Right ventricle myocardium inferior (tissue), 1 donor: ENCODE measurements around the gene NCKAP1. TPM values are rescaled to one million over a fixed set of nuclear protein-coding genes. Genes with fewer than 3 reads are reported as not detected.

ENCODE experiments used
- ATAC-seq: fragments of 200-7000 bp; cut with Tn5 transposase; one replicate; pipeline ENCODE4 v1.9.1; 2020; ENCODE audit warnings: mild to moderate bottlenecking, moderate library complexity
- DNase-seq: peaks from one replicate; pipeline ENCODE4 v3.0.0; 2021; ENCODE audit errors: missing footprints
- intact Hi-C: fragments of 100-400 bp; cut with DNase I; formaldehyde crosslinking; loops from one replicate; pipeline ENCODE4 v1.11.0; 2022
- total RNA-seq: library from RNA; stranded (reverse); fragmentation: NEBNext Ultra II Directional; extraction: Animal tissue kit (Norgen Biotek cat#: 25700); gene quantifications from one replicate; pipeline ENCODE4 v1.2.1, GENCODE V29; 2021
- donor health status: DM: no; HTN: yes; CAD: no; lungs with severe emphysema.

NCKAP1 gene
- total RNA-seq, 1 donor from 2014 or later, result 135 TPM

GRCh38 chr2:182921234-182921633 lies 117.0 kb downstream of the NCKAP1 start:
- DNase-seq (no peak), ATAC-seq (no peak)
- intact Hi-C loops, result loop anchor here (10.0 kb wide), 1 partner anchor 54 kb away; no protein-coding TSS in a partner anchor

DNA sequence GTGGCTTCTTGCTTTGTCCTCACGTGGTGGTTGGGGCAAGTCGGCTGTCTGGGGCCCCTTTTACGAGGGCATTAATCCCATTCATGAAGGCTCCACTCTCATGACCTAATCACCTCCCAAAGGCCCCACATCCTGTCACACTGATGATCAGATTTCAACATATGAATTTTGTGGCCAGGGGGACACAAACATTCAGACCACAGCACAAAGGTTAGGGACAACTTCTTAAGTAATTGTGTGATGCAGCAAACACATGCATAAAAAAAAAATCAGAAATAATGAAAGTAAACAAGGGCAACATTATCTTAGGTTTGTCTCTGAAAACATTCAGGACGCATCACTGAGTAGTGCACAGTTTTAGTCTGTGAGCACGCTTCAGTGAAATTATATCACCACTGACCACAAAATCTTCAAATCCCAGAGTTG lies 117.6 kb downstream of the NCKAP1 start:
- intact Hi-C loops, result loop anchor here (10.0 kb wide), 1 partner anchor 54 kb away; no protein-coding TSS in a partner anchor
- no peak for ATAC-seq

GRCh38 chr2:182920089-182920488 lies 118.2 kb downstream of the NCKAP1 start:
- intact Hi-C loops, result loop anchor here (10.0 kb wide), 1 partner anchor 55 kb away; no protein-coding TSS in a partner anchor
- DNase-seq, result no peak
- ATAC-seq, result no peak

More for the DNA sequence above, 117.6 kb downstream of the NCKAP1 start:
- DNase-seq, result no peak

DNA sequence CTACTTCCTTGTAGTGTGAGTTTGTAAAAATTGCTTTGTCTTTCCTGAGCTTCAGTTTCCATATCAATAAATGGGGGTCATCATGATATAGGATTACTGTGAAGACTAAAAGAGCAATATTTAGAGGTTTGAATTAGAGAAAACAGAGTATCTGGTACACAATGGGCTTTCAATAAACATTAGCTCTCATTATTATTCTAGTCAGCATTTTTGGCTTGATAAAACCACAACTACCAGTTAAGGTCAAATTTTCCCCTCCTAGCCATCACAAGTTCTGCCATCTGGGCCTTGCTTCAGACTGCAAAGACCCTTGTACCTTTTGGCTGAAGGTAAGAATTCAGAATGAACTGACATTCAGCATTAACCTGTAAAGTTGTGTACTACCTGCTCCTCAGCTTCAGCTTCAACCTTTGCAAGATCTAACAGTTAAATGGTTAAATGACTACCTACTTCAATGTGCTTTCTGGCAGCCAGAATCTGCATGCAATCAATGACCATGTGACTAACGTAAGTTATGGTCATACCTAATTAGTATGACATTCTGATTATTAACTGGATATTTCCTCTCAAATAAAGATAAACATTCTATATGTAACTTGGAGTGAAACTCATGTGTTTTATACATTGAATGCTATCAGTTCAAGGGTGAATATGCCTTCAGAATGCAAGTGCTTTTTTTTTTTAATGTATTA lies 119.2 kb downstream of the NCKAP1 start:
- intact Hi-C loops, result no loop called here
- no peak for ATAC-seq
- DNase-seq, result no peak

GRCh38 chr2:182917924-182918323 lies 120.3 kb downstream of the NCKAP1 start:
- ATAC-seq (no peak), DNase-seq (no peak)
- intact Hi-C loops, result no loop called here

DNA sequence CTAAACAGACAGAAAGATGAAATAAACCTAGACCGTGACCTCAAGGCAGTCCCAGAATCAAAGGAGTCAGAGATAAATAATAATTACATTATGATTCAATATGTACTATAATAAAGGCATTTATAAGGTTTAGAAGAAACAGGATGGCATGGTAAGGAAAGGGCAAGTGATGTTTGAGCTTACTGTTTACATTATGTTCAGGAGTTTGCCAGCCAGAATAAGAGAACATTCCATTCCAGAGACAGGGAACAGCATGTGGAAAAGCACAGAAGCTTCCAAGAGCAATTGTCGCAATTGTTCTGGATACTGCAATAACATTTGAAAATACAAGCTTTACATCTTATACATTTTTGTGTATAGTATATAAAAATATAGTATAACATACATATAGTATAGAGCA lies 121.8 kb downstream of the NCKAP1 start:
- no peak for DNase-seq
- intact Hi-C loops, result no loop called here
- no peak for ATAC-seq

DNA sequence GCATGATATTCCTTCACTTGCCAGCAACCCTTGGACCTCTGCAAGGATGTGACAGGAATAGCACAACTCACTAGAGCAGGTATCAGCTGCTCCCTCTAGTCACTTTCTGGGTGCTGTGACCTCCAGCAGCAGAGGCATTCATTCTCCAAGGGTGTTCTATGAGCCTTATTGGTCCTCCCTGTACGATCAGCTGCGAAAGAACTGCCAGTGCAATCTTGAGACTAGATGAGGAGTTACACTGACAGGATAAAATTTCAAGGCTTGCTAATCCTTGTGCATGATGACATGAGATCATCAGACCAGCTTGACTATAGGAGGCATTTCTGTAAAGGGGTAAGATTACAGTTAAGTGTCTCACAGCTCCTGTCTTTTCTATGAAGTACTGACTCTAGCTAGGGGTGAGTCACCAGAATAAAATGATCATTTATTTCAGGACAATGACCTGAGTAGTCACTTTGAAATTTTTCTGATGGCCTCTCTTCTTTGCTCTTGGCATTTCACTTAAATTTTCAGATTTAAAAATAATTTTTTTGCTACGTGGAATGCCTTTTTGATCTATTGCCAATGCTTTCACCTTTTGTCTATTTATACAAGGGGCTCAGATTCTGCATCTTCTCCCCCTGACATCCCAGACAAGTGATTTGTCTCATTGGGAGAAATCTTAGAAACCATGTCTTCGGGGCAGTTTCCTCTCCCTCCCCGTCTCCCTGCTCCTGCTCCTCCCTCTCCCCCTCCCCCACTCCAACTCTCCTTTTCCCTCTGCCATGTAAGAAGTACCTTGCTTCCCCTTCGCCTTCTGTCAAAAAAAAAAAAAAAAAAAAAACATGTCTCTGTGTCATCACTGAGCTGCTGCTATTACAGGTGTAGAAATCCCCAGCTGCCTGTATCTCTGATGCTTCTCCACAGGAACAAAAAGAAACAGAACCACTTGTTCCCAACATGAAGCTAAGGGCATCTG lies 122.6 kb downstream of the NCKAP1 start:
- no peak for DNase-seq
- intact Hi-C loops, result no loop called here
- ATAC-seq, result peak; percentile 34

GRCh38 chr2:182914852-182915251 lies 123.4 kb downstream of the NCKAP1 start:
- ATAC-seq (no peak), DNase-seq (no peak)
- intact Hi-C loops, result no loop called here

- DNase-seq (no peak), ATAC-seq (no peak)
- intact Hi-C loops, result no loop called here
Observed at GRCh38 chr2:182913064-182913463, 125.2 kb downstream of the NCKAP1 start.

DNA sequence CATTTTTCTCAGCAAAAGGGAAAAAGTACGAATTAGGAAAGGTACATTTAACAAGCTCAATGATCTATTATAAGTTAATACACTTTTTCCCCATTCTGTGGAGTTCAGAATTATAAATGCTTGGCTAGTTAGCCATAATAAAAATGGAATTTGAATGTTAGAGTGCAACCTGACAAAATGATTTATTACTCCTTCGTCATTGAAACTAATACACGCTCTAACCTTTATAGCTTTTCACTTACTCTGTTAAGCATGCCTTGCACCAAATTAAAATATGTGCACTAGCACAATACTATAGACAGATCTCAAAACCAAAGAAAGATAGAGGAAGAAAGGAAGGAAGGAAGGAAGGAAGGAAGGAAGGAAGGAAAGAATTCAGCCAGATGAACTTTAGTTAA lies 125.7 kb downstream of the NCKAP1 start:
- DNase-seq (no peak), ATAC-seq (no peak)
- intact Hi-C loops, result no loop called here

DNA sequence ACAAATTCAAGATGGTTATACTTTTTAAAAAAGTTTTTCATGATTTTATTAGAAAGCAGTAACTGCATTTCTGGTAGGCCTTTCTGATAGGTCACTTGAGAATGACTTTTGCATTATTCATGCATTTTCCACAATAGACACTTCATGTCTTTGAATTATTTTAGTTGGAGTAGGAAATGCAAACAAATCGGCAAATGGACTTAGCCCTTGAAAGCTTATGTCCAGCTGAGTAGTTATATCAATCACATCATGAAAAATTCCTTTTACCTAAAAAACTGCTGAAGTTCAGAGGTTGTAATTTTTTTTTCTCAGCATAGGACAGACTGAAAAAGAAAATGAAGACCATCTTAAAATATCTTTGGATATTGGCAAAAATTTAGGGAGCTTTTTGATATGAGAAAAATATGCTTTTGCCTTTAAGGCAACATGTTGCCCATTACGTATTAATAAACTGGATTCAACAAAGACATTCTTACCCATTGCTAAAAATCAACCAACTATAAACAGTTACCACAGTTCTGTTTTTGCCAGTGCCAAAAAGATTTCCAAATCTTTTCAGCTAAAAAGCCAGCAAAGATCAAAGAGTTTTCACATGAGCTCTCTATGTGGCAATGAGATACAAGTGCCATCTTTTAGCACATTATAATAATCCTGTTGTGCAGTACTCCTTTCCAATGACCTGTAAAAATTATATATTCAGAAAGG lies 126.3 kb downstream of the NCKAP1 start:
- intact Hi-C loops, result no loop called here
- DNase-seq (no peak), ATAC-seq (no peak)

DNA sequence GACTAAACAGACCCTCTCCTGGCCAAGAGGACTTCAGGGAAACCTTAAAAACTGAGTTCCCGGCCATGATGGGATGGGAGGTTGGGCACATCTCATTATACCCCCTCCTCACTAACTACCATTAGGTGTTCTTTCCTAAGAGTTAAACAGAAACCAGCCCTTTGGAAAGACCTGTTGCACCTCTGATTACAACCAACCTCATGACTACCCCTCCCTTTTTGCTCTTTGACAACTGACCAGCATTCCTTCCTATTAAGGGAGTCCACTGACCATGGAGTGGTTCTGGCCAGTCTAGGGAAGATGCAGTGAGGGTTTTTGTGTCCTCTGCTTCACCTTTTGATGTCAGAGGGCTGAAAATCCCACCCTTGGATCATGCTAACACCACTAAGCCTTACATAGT lies 127.3 kb downstream of the NCKAP1 start:
- no peak for DNase-seq
- intact Hi-C loops, result no loop called here
- ATAC-seq, result no peak

DNA sequence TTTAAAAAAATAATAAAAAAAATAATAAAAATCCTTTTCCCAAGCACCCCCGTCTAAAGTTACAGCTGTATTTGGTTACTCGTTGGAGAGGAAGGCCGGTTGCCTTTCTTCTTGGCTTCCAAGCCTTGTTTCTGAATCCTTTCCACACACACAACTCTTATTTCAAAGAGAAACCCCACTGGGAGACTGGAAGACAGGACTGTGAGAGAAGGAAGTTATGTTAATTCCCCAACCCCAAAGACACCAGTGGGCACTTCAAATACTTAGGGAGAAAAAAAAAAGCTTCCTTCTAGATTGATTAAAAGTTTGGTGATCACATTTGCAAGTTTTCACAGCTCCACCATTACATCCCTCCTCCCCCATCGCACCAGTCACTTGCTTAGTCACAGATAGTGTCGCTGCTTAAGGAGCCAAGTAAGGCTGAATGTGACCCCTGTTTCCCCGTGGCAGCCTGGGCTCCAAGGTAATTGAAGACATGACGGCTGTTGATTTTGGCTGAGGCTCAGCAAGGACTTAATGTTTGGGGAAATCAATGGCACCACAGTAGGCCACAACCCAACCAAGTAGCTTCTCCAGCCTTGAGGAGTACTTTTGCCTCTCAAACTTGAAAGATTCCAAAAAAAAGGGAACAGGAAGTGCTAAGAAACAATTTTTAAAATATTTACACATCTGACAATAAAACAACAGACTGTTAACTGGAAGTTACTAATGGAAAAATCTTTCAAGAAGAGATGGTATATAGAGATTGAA lies 131.0 kb downstream of the NCKAP1 start:
- ATAC-seq, result no peak

DNA sequence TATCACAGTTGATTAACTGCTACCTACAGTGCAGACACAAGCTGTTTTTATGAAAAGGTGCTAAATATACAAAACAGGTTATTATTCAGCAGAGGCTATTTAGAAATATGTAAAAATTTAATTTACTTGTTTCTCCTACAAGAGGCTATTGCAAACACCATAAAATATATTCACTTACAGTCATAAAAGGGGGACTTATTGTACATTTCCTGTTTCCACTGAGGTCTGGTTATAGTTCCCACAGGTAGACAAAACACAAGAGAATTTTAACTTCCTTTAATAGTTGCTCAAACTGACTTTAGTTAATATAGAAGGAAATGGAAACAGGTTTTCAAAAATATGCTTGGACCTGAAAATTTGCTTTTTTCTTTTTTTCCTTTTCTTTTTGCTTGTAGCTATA lies 131.8 kb downstream of the NCKAP1 start:
- intact Hi-C loops, result no loop called here
- no peak for ATAC-seq
- DNase-seq, result no peak

More for the DNA sequence above, 131.0 kb downstream of the NCKAP1 start:
- DNase-seq, result no peak
- intact Hi-C loops, result no loop called here

DNA sequence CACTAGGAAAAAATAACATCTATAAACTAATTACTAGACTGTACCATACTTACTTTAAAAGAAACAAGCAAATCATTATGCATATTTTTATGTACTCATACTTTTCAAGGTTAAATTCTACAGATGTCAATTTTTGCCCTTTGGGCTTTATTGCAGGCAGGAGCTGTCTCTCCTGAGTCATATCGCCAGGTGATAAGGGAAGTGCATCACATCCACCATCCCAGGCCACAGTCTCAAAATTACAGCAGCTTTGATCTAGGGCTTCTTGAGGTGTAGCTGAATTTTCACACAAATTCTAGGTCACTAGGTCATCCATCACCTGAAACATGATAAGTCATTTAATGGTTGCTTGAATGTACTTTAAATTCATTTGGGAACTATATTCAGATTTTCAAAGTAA lies 133.4 kb downstream of the NCKAP1 start:
- ATAC-seq (no peak), DNase-seq (no peak)
- intact Hi-C loops, result no loop called here

DNA sequence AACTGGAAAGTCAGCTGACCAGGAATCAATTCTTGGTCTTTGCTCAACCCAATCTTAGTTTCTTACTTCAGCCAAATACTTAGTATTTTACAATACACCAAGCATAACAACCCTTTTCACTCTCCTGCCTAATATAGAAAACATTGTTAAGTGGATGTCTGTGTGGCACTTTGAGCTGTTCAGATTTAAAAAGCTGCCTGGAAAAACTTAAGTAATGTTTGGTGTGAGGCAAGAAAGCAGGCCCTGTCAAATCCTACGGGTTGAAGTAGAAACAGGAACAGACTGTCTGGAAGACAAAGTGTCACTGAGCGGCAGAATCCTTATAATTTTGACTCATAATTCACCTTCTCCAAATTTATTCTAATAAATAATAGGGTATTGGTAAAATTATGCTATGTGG lies 134.7 kb downstream of the NCKAP1 start:
- intact Hi-C loops, result no loop called here
- no peak for DNase-seq
- ATAC-seq, result no peak

DNA sequence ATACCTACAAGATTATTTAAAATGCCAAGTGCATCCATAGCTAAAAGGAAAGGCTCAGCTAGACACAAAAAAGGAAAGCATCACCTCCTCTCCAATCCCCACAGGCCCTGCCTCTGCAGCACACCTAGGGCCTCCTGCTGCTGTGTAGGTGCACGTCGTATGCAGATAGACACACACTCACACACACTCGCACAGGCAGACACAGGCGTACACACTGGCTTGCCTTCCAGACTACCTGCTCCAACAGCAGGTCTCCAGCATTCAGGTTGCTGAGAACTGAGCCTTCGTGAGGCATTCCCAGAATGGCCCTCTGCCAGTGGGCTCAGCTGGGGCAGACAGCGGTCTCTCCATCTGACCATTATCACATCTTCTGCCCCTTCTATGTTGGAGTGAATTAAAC lies 136.5 kb downstream of the NCKAP1 start:
- intact Hi-C loops, result no loop called here
- DNase-seq (no peak), ATAC-seq (no peak)

- DNase-seq (no peak), ATAC-seq (no peak)
- intact Hi-C loops, result no loop called here
Observed at GRCh38 chr2:182898718-182899117, 139.5 kb downstream of the NCKAP1 start.

DNA sequence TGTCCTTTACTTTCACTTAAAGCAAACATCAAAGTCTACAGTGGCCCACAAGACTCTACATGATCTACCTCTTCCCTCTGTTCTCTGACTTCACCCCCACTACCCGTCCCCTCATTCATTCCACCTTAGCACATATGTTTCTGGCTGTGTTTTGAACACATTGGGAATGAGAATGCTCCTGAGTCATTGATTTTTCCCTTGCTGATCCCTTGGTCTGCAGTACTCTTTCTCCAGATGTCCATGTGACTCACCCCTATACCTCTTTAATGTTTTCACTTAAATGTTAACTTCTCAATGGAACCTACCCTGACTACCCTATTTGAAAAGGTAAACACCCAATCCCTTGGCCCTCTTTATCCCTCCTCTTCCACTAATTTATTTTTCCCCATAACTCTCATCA lies 141.1 kb downstream of the NCKAP1 start:
- DNase-seq (no peak), ATAC-seq (no peak)
- intact Hi-C loops, result no loop called here
